Measurements from ENCODE around the gene PIP5K1C. TPM values are rescaled to one million over a fixed set of nuclear protein-coding genes. Genes with fewer than 3 reads are reported as not detected.

Gene PIP5K1C
- total RNA-seq, 1 experiment from 2014 or later = 23.6 TPM

DNA sequence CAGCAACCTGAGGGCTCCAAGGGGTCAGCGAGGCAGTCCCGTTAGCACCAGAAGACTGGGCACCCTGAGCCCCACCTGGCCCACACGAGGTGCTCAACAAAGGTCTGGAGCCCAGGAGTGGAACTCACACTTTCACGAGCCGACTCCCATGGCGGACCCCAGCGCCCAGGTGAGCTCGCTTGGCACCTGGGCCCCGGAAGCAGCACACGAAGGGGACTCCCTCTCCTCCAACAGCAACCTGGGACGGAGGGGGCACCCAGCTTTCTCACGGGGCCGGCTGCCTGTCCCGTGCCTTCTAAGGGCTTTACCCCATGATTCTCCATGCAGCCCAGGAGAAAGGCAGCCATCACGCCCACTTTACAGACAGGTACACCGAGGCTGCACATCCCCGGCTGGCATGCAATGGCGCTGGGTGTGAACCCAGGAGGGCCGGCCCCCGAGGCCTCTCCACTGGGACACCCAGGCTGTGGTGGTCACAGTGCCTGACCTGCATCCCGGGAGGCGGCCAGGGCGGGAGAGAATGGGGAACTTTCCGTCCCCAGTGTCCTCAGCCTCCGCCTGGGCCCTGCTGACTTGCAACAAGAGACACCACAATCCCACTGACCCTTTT, 5.0 kb downstream of the PIP5K1C start:
- TF ChIP-seq, protein P1, sequence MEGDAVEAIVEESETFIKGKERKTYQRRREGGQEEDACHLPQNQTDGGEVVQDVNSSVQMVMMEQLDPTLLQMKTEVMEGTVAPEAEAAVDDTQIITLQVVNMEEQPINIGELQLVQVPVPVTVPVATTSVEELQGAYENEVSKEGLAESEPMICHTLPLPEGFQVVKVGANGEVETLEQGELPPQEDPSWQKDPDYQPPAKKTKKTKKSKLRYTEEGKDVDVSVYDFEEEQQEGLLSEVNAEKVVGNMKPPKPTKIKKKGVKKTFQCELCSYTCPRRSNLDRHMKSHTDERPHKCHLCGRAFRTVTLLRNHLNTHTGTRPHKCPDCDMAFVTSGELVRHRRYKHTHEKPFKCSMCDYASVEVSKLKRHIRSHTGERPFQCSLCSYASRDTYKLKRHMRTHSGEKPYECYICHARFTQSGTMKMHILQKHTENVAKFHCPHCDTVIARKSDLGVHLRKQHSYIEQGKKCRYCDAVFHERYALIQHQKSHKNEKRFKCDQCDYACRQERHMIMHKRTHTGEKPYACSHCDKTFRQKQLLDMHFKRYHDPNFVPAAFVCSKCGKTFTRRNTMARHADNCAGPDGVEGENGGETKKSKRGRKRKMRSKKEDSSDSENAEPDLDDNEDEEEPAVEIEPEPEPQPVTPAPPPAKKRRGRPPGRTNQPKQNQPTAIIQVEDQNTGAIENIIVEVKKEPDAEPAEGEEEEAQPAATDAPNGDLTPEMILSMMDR (IDR thresholded peaks at IDR 0.05; ENCODE audit: unreplicated experiment) = no peak
- Mint-ChIP-seq H3K4me1 (ENCODE audit: low read depth, unreplicated experiment) (no peaks in the 10 kb centered on the region), H3K27me3 (ENCODE audit: unreplicated experiment) (no peaks in the 10 kb centered on the region), H3K4me3 (ENCODE audit: low read depth, unreplicated experiment) (no peak overlapping the region), H3K36me3 (ENCODE audit: insufficient read depth, unreplicated experiment) (peaks cover 20% of the 10 kb centered on the region), H3K27ac (ENCODE audit: unreplicated experiment) (no peak overlapping the region), H3K9me3 (ENCODE audit: low read depth, unreplicated experiment) (no peaks in the 10 kb centered on the region)
- DNase-seq = no peak
- CTCF ChIA-PET = interaction anchor here (0.6 kb wide), 1 partner anchor 208 kb away, joined by 3 read pairs; no protein-coding TSS in a partner anchor
- BruUV-seq (replicated peaks) = no TSS peak
- intact Hi-C loops (cut with micrococcal nuclease; ENCODE audit: unreplicated experiment) = no loop called here

DNA sequence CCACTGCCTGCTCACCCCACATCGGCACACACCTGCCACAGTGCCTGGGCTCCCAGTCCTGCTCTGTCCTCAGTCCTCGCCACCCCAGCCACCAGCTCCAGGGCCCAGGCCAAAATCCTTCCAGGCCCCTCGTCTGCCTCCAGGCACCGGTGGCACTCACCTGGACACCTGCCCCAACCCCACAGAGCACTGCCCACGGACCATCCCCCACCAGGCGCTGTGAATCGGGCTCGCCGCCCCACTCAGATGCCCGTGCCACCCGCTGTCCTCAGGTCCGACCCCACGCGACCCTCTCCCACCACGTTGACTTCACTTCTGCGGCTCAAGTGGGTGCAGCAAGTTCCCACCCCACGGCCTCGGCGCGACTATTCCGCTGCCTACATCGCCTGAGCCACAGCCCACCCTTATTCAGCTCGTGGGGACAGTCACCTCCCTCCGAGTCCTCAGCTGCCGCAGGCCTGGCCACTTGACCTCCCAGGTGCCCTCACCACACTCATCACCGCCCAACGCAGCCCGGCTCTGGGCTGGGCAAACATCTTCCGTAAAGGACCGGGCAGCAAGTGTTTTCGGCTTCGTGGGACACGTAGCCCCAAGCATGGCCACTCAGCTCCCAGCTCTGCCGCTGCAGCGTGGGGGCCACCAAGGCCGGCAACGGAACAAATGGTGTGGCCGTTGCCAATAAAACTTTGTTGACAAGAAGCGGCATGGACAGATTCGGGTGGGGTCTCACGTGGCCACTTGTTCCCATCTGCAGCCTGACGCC, 5.7 kb downstream of the PIP5K1C start:
- BruUV-seq (replicated peaks) = no TSS peak
- H3K4me3 Mint-ChIP-seq (ENCODE audit: low read depth, unreplicated experiment) = no peak overlapping the region
- DNase-seq = no peak
- TF ChIP-seq, protein P1 (IDR thresholded peaks at IDR 0.05; ENCODE audit: unreplicated experiment) = no peak
- H3K36me3 Mint-ChIP-seq (ENCODE audit: insufficient read depth, unreplicated experiment) = peaks cover 15% of the 10 kb centered on the region
- no peaks in the 10 kb centered on the region for H3K4me1 Mint-ChIP-seq (ENCODE audit: low read depth, unreplicated experiment)
- intact Hi-C loops (cut with micrococcal nuclease; ENCODE audit: unreplicated experiment) = no loop called here
- no peaks in the 10 kb centered on the region for H3K27me3 Mint-ChIP-seq (ENCODE audit: unreplicated experiment)
- CTCF ChIA-PET = no interaction called here
- no peaks in the 10 kb centered on the region for H3K9me3 Mint-ChIP-seq (ENCODE audit: low read depth, unreplicated experiment)
- no peak overlapping the region for H3K27ac Mint-ChIP-seq (ENCODE audit: unreplicated experiment)

DNA sequence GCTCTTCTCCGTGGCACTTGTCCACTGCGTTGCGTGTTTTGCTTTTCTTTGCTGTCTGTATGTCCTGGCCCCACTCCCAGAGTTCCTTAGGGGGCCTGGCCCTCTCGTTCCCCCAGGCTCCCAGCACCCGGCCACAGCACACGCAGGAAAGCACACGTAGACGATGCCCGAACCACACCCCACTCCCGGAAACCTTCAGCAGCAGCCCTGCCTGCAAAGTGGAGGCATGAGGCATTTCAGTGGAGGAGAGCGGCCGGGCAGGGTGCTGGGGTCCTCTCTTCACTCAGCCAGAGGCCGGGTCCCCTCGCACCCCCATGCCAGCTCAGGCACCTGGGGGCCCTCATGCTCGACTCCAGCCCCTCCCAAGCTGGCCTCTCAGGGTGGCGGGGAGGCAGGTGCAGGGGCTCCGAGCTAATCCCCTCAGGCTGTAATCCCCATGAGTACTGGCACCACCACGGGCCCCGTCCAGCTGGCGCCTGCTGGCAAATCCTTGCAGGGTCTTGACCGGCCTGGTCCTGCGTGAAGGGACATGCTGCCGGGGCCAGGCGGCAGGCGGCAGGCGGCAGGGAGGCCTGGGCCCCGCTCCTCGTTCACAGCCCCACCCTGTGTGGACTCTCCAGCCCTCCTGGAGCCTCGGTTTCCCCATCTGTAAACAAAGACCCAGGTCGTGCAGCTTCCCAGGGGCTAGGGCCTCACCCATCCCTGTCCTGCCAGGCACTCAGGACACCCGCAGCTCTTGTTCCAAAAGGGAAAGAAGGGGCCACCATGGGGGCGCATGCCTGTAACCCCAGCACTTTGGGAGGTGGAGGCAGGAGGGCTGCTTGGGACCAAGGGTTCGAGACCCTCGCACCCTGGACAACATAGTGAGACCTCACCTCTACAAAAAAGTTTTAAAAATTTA, 7.0 kb downstream of the PIP5K1C start:
- Mint-ChIP-seq H3K4me3 (ENCODE audit: low read depth, unreplicated experiment) (no peak overlapping the region), H3K27me3 (ENCODE audit: unreplicated experiment) (no peaks in the 10 kb centered on the region), H3K9me3 (ENCODE audit: low read depth, unreplicated experiment) (no peaks in the 10 kb centered on the region), H3K27ac (ENCODE audit: unreplicated experiment) (no peak overlapping the region), H3K36me3 (ENCODE audit: insufficient read depth, unreplicated experiment) (peaks cover 5% of the 10 kb centered on the region), H3K4me1 (ENCODE audit: low read depth, unreplicated experiment) (no peaks in the 10 kb centered on the region)
- DNase-seq = no peak
- CTCF ChIA-PET = interaction anchor here (0.5 kb wide), 1 partner anchor 136 kb away, joined by 6 read pairs; no protein-coding TSS in a partner anchor
- TF ChIP-seq, protein P1 (IDR thresholded peaks at IDR 0.05; ENCODE audit: unreplicated experiment) = no peak
- BruUV-seq (replicated peaks) = no TSS peak
- intact Hi-C loops (cut with micrococcal nuclease; ENCODE audit: unreplicated experiment) = no loop called here
